ENCODE results near the gene AGAP6.
"Not testable (repeated sequence)": the region's sequence is repeated elsewhere in the genome, so short reads cannot be mapped to it uniquely, and the experiment has no call there.

The AGAP6 gene

GRCh38 chr10:50025627-50026026 is 37.4 kb downstream of the AGAP6 start:
- DNase-seq = no peak

GRCh38 chr10:50027195-50027594 is 39.0 kb downstream of the AGAP6 start:
- DNase-seq = no peak

- no peak for DNase-seq
Observed at GRCh38 chr10:50033481-50033880, 45.3 kb downstream of the AGAP6 start.

GRCh38 chr10:50035337-50035736 is 47.1 kb downstream of the AGAP6 start:
- DNase-seq = not testable (repeated sequence)

- no peak for DNase-seq
Observed at GRCh38 chr10:50044941-50045664, 56.9 kb downstream of the AGAP6 start.

- not testable (repeated sequence) for DNase-seq
Observed at GRCh38 chr10:50046457-50046856, 58.3 kb downstream of the AGAP6 start.

- DNase-seq = not testable (repeated sequence)
Observed at GRCh38 chr10:50047594-50047993, 59.4 kb downstream of the AGAP6 start.

- not testable (repeated sequence) for DNase-seq
Observed at GRCh38 chr10:50051995-50052660, 63.9 kb downstream of the AGAP6 start.

- not testable (repeated sequence) for DNase-seq
Observed at GRCh38 chr10:50052778-50053376, 64.7 kb downstream of the AGAP6 start.

GRCh38 chr10:50055494-50056292 is 67.5 kb downstream of the AGAP6 start:
- not testable (repeated sequence) for DNase-seq

- not testable (repeated sequence) for DNase-seq
Observed at GRCh38 chr10:50056654-50057053, 68.4 kb downstream of the AGAP6 start.

GRCh38 chr10:50058727-50059126 is 70.5 kb downstream of the AGAP6 start:
- not testable (repeated sequence) for DNase-seq

GRCh38 chr10:50059946-50060345 is 71.7 kb downstream of the AGAP6 start:
- not testable (repeated sequence) for DNase-seq

Measured in DMS 273 treated with DMSO at 0.1 percent for 48 hours (cell line).